Keratinocyte (primary cell): Measurements from ENCODE around the gene ACSS1. TPM values are rescaled to one million over a fixed set of nuclear protein-coding genes. Genes with fewer than 3 reads are reported as not detected.

Experiments
- DNase-seq: peaks from one replicate; pipeline ENCODE4 v3.0.0-alpha.2; 2011; ENCODE audit warnings: low read depth, missing footprints, low spot score
- FAIRE-seq: peaks from 2 replicates; lab custom pipeline; 2011; peaks lifted over from hg19 to GRCh38; lab: Jason Lieb, UNC
- H2AFZ ChIP-seq: 2 replicates; pipeline ENCODE4 v1.6.0; 2012; ENCODE audit warnings: low read length, control low read depth, inconsistent platforms; ENCODE audit not compliant: control insufficient read depth
- H3K27ac ChIP-seq: 2 replicates; pipeline ENCODE4 v1.5.1; 2011; ENCODE audit warnings: low read length; ENCODE audit not compliant: control insufficient read depth, insufficient read depth
- H3K27me3 ChIP-seq: 3 replicates; pipeline ENCODE4 v1.6.0; 2011; ENCODE audit warnings: low read length; ENCODE audit not compliant: control insufficient read depth, insufficient read depth; ENCODE audit errors: extremely low read depth
- H3K36me3 ChIP-seq, 2 experiments: 2 replicates in 1 of 2; 3 replicates in 1 of 2; pipeline ENCODE4 v1.5.1; 2011; ENCODE audit warnings: low read length in 2 of 2, mild to moderate bottlenecking in 1 of 2; ENCODE audit not compliant: control insufficient read depth in 2 of 2, insufficient read depth in 2 of 2; ENCODE audit errors: extremely low read depth in 1 of 2
- H3K4me1 ChIP-seq: 3 replicates; pipeline ENCODE4 v1.5.1; 2011; ENCODE audit warnings: low read length; ENCODE audit not compliant: control insufficient read depth, insufficient read depth; ENCODE audit errors: extremely low read depth
- H3K4me2 ChIP-seq: 3 replicates; pipeline ENCODE4 v1.6.0; 2011; ENCODE audit warnings: low read depth, low read length; ENCODE audit not compliant: control insufficient read depth, insufficient read depth; ENCODE audit errors: extremely low read depth
- H3K4me3 ChIP-seq, 3 experiments: fragments of 200-600 bp in 1 of 3; sonication (generic) in 1 of 3; 2 replicates in 2 of 3; 3 replicates in 1 of 3; pipeline ENCODE4 v1.5.1; 2011 to 2016; ENCODE audit warnings: low read length in 3 of 3, mild to moderate bottlenecking in 3 of 3, control low read depth in 2 of 3, inconsistent platforms in 1 of 3, low read depth in 1 of 3, mixed read lengths in 1 of 3, mixed run types in 1 of 3, moderate library complexity in 1 of 3; ENCODE audit not compliant: control insufficient read depth in 2 of 3, insufficient read depth in 2 of 3; ENCODE audit errors: extremely low read depth in 1 of 3
- H3K79me2 ChIP-seq: 2 replicates; pipeline ENCODE4 v1.6.0; 2012; ENCODE audit warnings: low read length; ENCODE audit not compliant: control insufficient read depth, insufficient read depth
- H3K9ac ChIP-seq: 3 replicates; pipeline ENCODE4 v1.6.0; 2011; ENCODE audit warnings: low read length; ENCODE audit not compliant: control insufficient read depth, insufficient read depth; ENCODE audit errors: extremely low read depth
- H3K9me1 ChIP-seq: 3 replicates; pipeline ENCODE4 v1.6.0; 2011; ENCODE audit warnings: low read length; ENCODE audit not compliant: control insufficient read depth, insufficient read depth; ENCODE audit errors: extremely low read depth
- H3K9me3 ChIP-seq: 2 replicates; pipeline ENCODE4 v1.5.1; 2012; ENCODE audit warnings: low read depth, low read length; ENCODE audit not compliant: control insufficient read depth
- H4K20me1 ChIP-seq: 3 replicates; pipeline ENCODE4 v1.6.0; 2011; ENCODE audit warnings: low read length; ENCODE audit not compliant: control insufficient read depth, insufficient read depth; ENCODE audit errors: extremely low read depth
- EZH2 ChIP-seq: IDR thresholded peaks from one replicate; pipeline ENCODE4 v1.6.1; 2012; ENCODE audit warnings: inconsistent platforms, mild to moderate bottlenecking, low read length, moderate library complexity
- dilution Hi-C: fragments of 300-500 bp; cut with MboI; formaldehyde crosslinking; loops from one replicate; pipeline ENCODE4 v1.7.0; 2020; ENCODE audit warnings: low sequenced_read_pairs; ENCODE audit not compliant: extremely low pct_ligation_motif_present
- polyA plus RNA-seq, 5 experiments: library from polyadenylated mRNA; depleted of rRNA in 3 of 5; stranded (reverse) in 3 of 5; stranded (forward) in 1 of 5; unstranded in 1 of 5; fragments of >200 nt; gene quantifications; 1 replicate in 1 of 5; 2 replicates in 3 of 5; 3 replicates in 1 of 5; pipeline versions ENCODE4 v1.2.1 to v1.2.3, GENCODE V29; 2011 to 2012; ENCODE audit warnings: missing spikeins in 2 of 5, low read depth in 1 of 5, low replicate concordance in 1 of 5
- TF ChIP-seq, protein P1 (sequence below), 3 experiments: IDR thresholded peaks in 1 of 3; conservative IDR thresholded peaks in 1 of 3; optimal IDR thresholded peaks in 1 of 3; 2 replicates in 2 of 3; 3 replicates in 1 of 3; pipeline versions ENCODE3 to v1.5.1; 2011; ENCODE audit warnings: low read length in 3 of 3, mild to moderate bottlenecking in 3 of 3, moderate library complexity in 2 of 3, control low read depth in 1 of 3, inconsistent platforms in 1 of 3; ENCODE audit not compliant: insufficient read depth in 2 of 3; ENCODE audit errors: extremely low read depth in 1 of 3

The ACSS1 gene
- polyA plus RNA-seq, 1 donor (not counting 4 experiments of a cell fraction or from before 2014, with no cell fraction given), result 1.5 TPM

- H3K4me1 ChIP-seq, result no peaks in the 10 kb centered on the region
- DNase-seq, result no peak
- no peak overlapping the region for H3K4me3 ChIP-seq
- no peak overlapping the region for H3K9ac ChIP-seq
- TF ChIP-seq EZH2, result no peak
- TF ChIP-seq, protein P1, sequence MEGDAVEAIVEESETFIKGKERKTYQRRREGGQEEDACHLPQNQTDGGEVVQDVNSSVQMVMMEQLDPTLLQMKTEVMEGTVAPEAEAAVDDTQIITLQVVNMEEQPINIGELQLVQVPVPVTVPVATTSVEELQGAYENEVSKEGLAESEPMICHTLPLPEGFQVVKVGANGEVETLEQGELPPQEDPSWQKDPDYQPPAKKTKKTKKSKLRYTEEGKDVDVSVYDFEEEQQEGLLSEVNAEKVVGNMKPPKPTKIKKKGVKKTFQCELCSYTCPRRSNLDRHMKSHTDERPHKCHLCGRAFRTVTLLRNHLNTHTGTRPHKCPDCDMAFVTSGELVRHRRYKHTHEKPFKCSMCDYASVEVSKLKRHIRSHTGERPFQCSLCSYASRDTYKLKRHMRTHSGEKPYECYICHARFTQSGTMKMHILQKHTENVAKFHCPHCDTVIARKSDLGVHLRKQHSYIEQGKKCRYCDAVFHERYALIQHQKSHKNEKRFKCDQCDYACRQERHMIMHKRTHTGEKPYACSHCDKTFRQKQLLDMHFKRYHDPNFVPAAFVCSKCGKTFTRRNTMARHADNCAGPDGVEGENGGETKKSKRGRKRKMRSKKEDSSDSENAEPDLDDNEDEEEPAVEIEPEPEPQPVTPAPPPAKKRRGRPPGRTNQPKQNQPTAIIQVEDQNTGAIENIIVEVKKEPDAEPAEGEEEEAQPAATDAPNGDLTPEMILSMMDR (optimal IDR thresholded peaks at IDR 0.05 in 1 of 3, IDR thresholded peaks at IDR 0.05 in 1 of 3, conservative IDR thresholded peaks at IDR 0.05 in 1 of 3; ENCODE audit: extremely low read depth in 1 of 3, insufficient read depth in 2 of 3, low read length in 3 of 3), result no peak
- H3K27me3 ChIP-seq, result no peaks in the 10 kb centered on the region
- H2AFZ ChIP-seq, result no peak overlapping the region
- no peak overlapping the region for H3K27ac ChIP-seq
- H3K79me2 ChIP-seq, result no peaks in the 10 kb centered on the region
- H4K20me1 ChIP-seq, result no peaks in the 10 kb centered on the region
- FAIRE-seq, result no peak
- no peak overlapping the region for H3K4me2 ChIP-seq
- H3K36me3 ChIP-seq, result peaks cover 10 to 31% of the 10 kb centered on the region in 2 experiments
- H3K9me1 ChIP-seq, result no peaks in the 10 kb centered on the region
- H3K9me3 ChIP-seq, result no peaks in the 10 kb centered on the region
- dilution Hi-C loops, result no loop called here
These were observed 97.1 kb downstream of the ACSS1 start for GRCh38 chr20:24960861-24961260.

DNA sequence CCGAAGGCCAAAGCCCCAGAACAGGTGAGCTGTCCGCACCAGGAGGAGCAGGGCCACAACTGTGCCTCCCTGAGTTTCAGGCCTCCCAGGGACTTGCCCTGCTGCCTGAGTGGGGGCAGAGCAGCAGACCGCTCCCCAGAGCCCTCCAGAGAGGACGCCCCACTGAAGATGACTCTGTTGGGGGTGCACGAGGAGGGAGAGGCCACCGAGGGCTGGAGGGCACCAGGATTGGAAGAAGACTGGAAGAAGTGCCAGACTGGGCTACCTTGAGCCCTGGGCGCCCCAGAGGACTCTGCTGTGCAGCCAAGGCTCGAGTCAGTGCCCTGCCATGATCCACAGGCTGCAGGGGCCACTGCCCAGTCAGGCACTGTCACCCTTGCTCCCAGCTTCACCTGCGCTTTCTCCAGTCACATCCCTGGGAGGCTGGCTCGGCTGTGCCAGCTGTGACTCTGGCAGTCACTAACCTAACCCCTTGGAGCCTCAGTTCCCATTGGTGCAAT, 97.6 kb downstream of the ACSS1 start:
- H3K79me2 ChIP-seq, result no peaks in the 10 kb centered on the region

More for the DNA sequence above, 97.6 kb downstream of the ACSS1 start:
- H3K36me3 ChIP-seq, result peaks cover 6 to 29% of the 10 kb centered on the region in 2 experiments
- H3K4me3 ChIP-seq, result no peak overlapping the region
- no peaks in the 10 kb centered on the region for H4K20me1 ChIP-seq
- dilution Hi-C loops, result no loop called here
- TF ChIP-seq, protein P1 (optimal IDR thresholded peaks at IDR 0.05 in 1 of 3, IDR thresholded peaks at IDR 0.05 in 1 of 3, conservative IDR thresholded peaks at IDR 0.05 in 1 of 3; ENCODE audit: extremely low read depth in 1 of 3, insufficient read depth in 2 of 3, low read length in 3 of 3), result no peak
- TF ChIP-seq EZH2, result no peak
- DNase-seq, result no peak
- H3K9ac ChIP-seq, result no peak overlapping the region
- no peaks in the 10 kb centered on the region for H3K9me3 ChIP-seq
- H3K4me2 ChIP-seq, result no peak overlapping the region
- no peaks in the 10 kb centered on the region for H3K4me1 ChIP-seq
- no peaks in the 10 kb centered on the region for H3K9me1 ChIP-seq
- no peak overlapping the region for H3K27ac ChIP-seq
- H3K27me3 ChIP-seq, result no peaks in the 10 kb centered on the region
- FAIRE-seq, result no peak
- H2AFZ ChIP-seq, result no peak overlapping the region
